Cardiac ventricle fibroblast (primary cell): ENCODE data around the gene PRR22. TPM values are rescaled to one million over a fixed set of nuclear protein-coding genes. Genes with fewer than 3 reads are reported as not detected.

Source experiments
- total RNA-seq: library from RNA; depleted of rRNA; stranded (reverse); fragments of >200 nt; gene quantifications from 2 replicates; pipeline ENCODE4 v1.2.3, GENCODE V29; 2015

The PRR22 gene
- 0.37 and 0.98 TPM in 2 replicates for total RNA-seq

GRCh38 chr19:5784581-5785147 lies at the start of gene PRR22:
Gene PRR22, minus strand, starts transcription at chr19:5784746. Its CDS starts 86 bp downstream, at chr19:5784660.

DNA sequence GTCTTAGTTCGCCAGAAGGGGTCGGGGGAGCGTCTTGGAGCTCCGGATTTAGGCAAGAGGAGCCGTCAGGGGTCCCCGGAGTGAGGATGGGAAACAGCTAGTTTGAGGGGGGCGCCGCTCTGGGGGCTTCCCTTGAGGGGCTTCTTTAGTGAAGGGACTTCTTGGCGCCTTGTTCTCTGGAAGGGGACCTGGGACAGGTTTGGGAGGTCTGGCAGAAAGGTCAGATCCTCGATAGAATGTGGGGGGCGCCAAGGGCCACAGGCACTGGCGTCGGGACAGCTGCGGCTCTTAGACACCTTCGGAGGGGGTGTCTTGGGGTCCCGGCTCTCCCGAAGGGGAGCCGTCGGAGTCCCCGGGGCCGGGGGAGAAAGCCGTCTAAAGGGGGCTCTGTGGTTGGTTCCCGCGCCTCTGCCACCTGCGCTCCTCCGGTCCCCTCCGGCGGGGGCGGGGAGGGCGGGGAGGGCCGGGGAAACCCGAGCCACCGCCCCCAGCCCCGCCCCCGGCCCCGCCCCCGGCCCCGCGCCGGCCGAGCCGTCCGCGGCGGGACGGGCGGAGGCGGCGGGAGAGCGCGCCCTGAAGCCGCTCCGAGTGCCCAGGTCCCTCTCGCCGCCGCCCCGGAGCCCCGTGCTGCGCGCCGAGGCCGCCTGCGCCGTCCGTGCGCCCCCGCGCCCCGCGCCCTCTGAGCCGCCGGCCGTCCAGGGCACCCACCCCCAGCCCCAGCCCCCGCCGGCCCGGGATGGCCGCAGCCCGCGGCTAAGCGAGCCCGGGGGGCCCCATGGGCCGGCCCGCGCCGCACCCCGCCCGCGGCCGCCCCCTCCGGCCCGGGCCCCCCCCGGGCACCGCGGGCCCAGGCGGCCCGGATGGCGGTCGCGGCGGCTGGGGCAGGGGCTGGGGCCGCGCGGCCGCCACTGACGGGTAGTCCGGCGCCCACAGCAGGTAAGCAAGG lies 20.2 kb upstream of the PRR22 start, which contains the start of gene NRTN:
Gene NRTN (plus strand): TSS at position 552 of the 946 bp plus-strand sequence. CDS start 19,099 bp downstream, outside the sequence.

GRCh38 chr19:5790559-5791520 lies 6.3 kb upstream of the PRR22 start, which contains the start of gene DUS3L:
Gene DUS3L, minus strand, starts transcription at chr19:5791163. Its CDS starts 22 bp downstream, at chr19:5791141.

Other genes starting within 250 kb of the PRR22 start
- gene TINCR, start 216.8 kb downstream of the PRR22 start, total RNA-seq = not detected in 2 replicates
- gene SAFB2, start 162.0 kb downstream of the PRR22 start, total RNA-seq = 16.4 and 19.1 TPM in 2 replicates
- gene SAFB, start 161.7 kb downstream of the PRR22 start, total RNA-seq = 36.5 and 41.9 TPM in 2 replicates
- gene MICOS13, start 104.2 kb downstream of the PRR22 start, total RNA-seq = 59.8 and 64.2 TPM in 2 replicates
- gene HSD11B1L, start 103.7 kb downstream of the PRR22 start, total RNA-seq = 10.9 and 16.2 TPM in 2 replicates
- 1,291 and 1,389 TPM in 2 replicates for gene RPL36, start 94.5 kb downstream of the PRR22 start, total RNA-seq
- gene LONP1, start 64.6 kb downstream of the PRR22 start, total RNA-seq = 41.5 and 78.2 TPM in 2 replicates
- not detected in 2 replicates for gene CATSPERD, start 64.1 kb downstream of the PRR22 start, total RNA-seq
- 19.7 and 24.7 TPM in 2 replicates for gene DUS3L, start 6.4 kb upstream of the PRR22 start, total RNA-seq
- not detected in 2 replicates for gene NRTN, start 20.3 kb upstream of the PRR22 start, total RNA-seq
- gene FUT6, start 55.0 kb upstream of the PRR22 start, total RNA-seq = not detected in 2 replicates
- gene FUT3, start 66.7 kb upstream of the PRR22 start, total RNA-seq = not detected in 2 replicates
- not detected in 2 replicates for gene FUT5, start 85.8 kb upstream of the PRR22 start, total RNA-seq
- gene NDUFA11, start 119.0 kb upstream of the PRR22 start, total RNA-seq = 257 and 297 TPM in 2 replicates
- gene VMAC, start 120.1 kb upstream of the PRR22 start, total RNA-seq = 3.0 and 5.4 TPM in 2 replicates
- 1.7 and 4.1 TPM in 2 replicates for gene CAPS, start 129.5 kb upstream of the PRR22 start, total RNA-seq
- 58.0 and 71.1 TPM in 2 replicates for gene RANBP3, start 193.4 kb upstream of the PRR22 start, total RNA-seq